Left lung (tissue), 10 donors: Measurements from ENCODE around the gene STXBP4. TPM values are rescaled to one million over a fixed set of nuclear protein-coding genes. Genes with fewer than 3 reads are reported as not detected.

Source experiments
- ATAC-seq: fragments of 200-7000 bp; cut with Tn5 transposase; one replicate; pipeline ENCODE4 v1.9.1; 2020; ENCODE audit warnings: moderate library complexity
- DNase-seq, 4 donors: peaks; one replicate each; pipeline ENCODE4 v3.0.0-alpha.2; 2013 to 2020
- H3K27ac ChIP-seq, 2 donors: fragments of 200-600 bp; sonication (generic) in 1 of 2; one replicate each; pipeline versions ENCODE4 v1.5.0 to v1.8.0; 2020 to 2021
- H3K27me3 ChIP-seq, 2 donors: fragments of 200-600 bp; sonication (generic) in 1 of 2; one replicate each; pipeline versions ENCODE4 v1.5.0 to v1.8.0; 2020 to 2021
- H3K36me3 ChIP-seq, 2 donors: fragments of 200-600 bp; sonication (generic) in 1 of 2; one replicate each; pipeline versions ENCODE4 v1.5.0 to v1.8.0; 2020 to 2021
- H3K4me1 ChIP-seq, 2 donors: fragments of 200-600 bp; one replicate each; pipeline ENCODE4 v1.8.0; 2021
- H3K4me3 ChIP-seq, 2 donors: fragments of 200-600 bp; sonication (generic) in 1 of 2; one replicate each; pipeline versions ENCODE4 v1.5.0 to v1.8.0; 2020 to 2021; ENCODE audit warnings: mild to moderate bottlenecking in 1 of 2
- H3K9me3 ChIP-seq, 2 donors: fragments of 200-600 bp; sonication (generic) in 1 of 2; one replicate each; pipeline versions ENCODE4 v1.5.0 to v1.8.0; 2020 to 2021
- intact Hi-C, 2 donors: fragments of 100-400 bp; cut with DNase I; formaldehyde crosslinking; loops; one replicate each; pipeline versions ENCODE4 v1.11.2 to v1.14.2; 2022
- polyA plus RNA-seq, 6 donors: library from polyadenylated mRNA; unstranded; fragments of 120-200 nt; gene quantifications; one replicate each; pipeline ENCODE4 v1.2.1, GENCODE V29; 2013; ENCODE audit not compliant: insufficient read length in 6 of 6
- total RNA-seq, 2 donors: library from RNA; stranded (reverse); fragmentation: NEBNext Ultra II Directional; extraction: Animal tissue kit (Norgen Biotek cat#: 25700); gene quantifications; one replicate each; pipeline ENCODE4 v1.2.1, GENCODE V29; 2021
- TF ChIP-seq, protein P1 (sequence below), 2 donors: fragments of 200-600 bp; sonication (generic) in 1 of 2; IDR thresholded peaks; one replicate each; pipeline versions ENCODE4 v1.5.0 to v1.8.0; 2021; ENCODE audit warnings: antibody characterized with exemption in 2 of 2
- donor health status: DM: no; HTN: yes; CAD: no.
- donor health status: DM: no; HTN: no; CAD: no.

STXBP4 gene
- total and polyA plus RNA-seq, 8 donors = 12.7 to 22.0 (median 15.5) TPM

DNA sequence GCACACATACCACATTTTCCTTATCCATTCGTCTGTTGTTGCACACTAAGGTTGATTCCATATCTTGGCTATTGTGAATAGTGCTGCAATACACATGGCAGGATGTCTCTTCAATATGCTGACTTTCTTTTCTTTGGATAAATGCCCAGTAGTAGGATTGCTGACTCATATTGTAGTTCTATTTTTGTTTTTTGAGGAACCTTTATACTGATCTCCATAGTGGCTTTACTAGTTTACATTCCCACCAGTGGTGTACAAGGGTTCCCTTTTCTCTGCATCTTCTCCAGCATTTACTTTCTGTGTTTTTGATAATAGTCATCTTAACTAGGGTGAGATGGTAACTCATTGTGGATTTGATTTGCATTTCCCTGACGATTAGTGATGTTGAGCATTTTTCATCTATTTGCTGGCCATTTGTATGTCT, 118.1 kb downstream of the STXBP4 start:
- intact Hi-C loops = no loop called here
- DNase-seq = no peak
- TF ChIP-seq, protein P1, sequence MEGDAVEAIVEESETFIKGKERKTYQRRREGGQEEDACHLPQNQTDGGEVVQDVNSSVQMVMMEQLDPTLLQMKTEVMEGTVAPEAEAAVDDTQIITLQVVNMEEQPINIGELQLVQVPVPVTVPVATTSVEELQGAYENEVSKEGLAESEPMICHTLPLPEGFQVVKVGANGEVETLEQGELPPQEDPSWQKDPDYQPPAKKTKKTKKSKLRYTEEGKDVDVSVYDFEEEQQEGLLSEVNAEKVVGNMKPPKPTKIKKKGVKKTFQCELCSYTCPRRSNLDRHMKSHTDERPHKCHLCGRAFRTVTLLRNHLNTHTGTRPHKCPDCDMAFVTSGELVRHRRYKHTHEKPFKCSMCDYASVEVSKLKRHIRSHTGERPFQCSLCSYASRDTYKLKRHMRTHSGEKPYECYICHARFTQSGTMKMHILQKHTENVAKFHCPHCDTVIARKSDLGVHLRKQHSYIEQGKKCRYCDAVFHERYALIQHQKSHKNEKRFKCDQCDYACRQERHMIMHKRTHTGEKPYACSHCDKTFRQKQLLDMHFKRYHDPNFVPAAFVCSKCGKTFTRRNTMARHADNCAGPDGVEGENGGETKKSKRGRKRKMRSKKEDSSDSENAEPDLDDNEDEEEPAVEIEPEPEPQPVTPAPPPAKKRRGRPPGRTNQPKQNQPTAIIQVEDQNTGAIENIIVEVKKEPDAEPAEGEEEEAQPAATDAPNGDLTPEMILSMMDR (IDR thresholded peaks at IDR 0.05) = no peak
- no peaks in the 10 kb centered on the region for H3K9me3 ChIP-seq
- peak; percentile 56 for ATAC-seq
- no peaks in the 10 kb centered on the region for H3K4me1 ChIP-seq
- no peak overlapping the region for H3K27ac ChIP-seq
- H3K36me3 ChIP-seq = peaks cover 0 to under 1% of the 10 kb centered on the region in 2 donors
- no peak overlapping the region for H3K4me3 ChIP-seq
- H3K27me3 ChIP-seq = no peaks in the 10 kb centered on the region

DNA sequence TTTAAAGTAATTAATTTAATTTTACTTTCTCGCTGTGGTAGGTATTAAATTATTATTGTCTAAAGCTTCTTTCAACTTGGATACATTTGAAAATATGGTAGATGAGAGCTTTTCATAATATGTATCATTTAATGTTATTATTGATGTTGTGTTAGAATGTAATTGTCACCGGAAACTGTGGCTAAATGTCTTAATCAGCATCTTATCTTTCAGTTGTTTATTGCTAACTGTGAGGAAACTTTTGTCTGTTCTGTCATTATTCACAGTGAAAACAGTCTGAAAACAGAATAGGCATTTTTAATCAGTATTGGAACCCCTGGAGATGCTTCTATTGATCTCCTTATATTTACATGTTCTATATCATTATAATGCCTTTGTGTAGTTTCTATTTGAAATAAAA, 120.7 kb downstream of the STXBP4 start:
- Histone ChIP-seq H3K9me3 (no peaks in the 10 kb centered on the region), H3K4me3 (no peak overlapping the region), H3K27ac (no peak overlapping the region), H3K4me1 (no peaks in the 10 kb centered on the region), H3K36me3 (no peaks in the 10 kb centered on the region), H3K27me3 (no peaks in the 10 kb centered on the region)
- intact Hi-C loops = no loop called here
- ATAC-seq = no peak
- TF ChIP-seq, protein P1 (IDR thresholded peaks at IDR 0.05) = no peak
- no peak for DNase-seq

GRCh38 chr17:55090079-55090492, 121.5 kb downstream of the STXBP4 start:
- H3K36me3 ChIP-seq = no peaks in the 10 kb centered on the region
- H3K4me1 ChIP-seq = no peaks in the 10 kb centered on the region
- H3K27ac ChIP-seq = no peak overlapping the region
- no peaks in the 10 kb centered on the region for H3K9me3 ChIP-seq
- TF ChIP-seq, protein P1 (IDR thresholded peaks at IDR 0.05) = no peak
- intact Hi-C loops = no loop called here
- no peak overlapping the region for H3K4me3 ChIP-seq
- no peaks in the 10 kb centered on the region for H3K27me3 ChIP-seq
- ATAC-seq = peak; percentile 80
- no peak for DNase-seq

- no peaks in the 10 kb centered on the region for H3K27me3 ChIP-seq
- no peaks in the 10 kb centered on the region for H3K9me3 ChIP-seq
- no peaks in the 10 kb centered on the region for H3K36me3 ChIP-seq
- no peak for ATAC-seq
- no peak for DNase-seq
- TF ChIP-seq, protein P1 (IDR thresholded peaks at IDR 0.05) = no peak
- H3K27ac ChIP-seq = no peak overlapping the region
- intact Hi-C loops = no loop called here
- no peak overlapping the region for H3K4me3 ChIP-seq
- H3K4me1 ChIP-seq = no peaks in the 10 kb centered on the region
Observed at GRCh38 chr17:55093353-55093752, 124.8 kb downstream of the STXBP4 start.

- no peak for DNase-seq
- TF ChIP-seq, protein P1 (IDR thresholded peaks at IDR 0.05) = no peak
- Histone ChIP-seq H3K27ac (no peak overlapping the region), H3K9me3 (peaks cover 0 to 4% of the 10 kb centered on the region in 2 donors), H3K4me1 (no peaks in the 10 kb centered on the region), H3K4me3 (no peak overlapping the region), H3K36me3 (peaks cover 0 to 5% of the 10 kb centered on the region in 2 donors), H3K27me3 (no peaks in the 10 kb centered on the region)
- ATAC-seq = no peak
- intact Hi-C loops = no loop called here
Observed at GRCh38 chr17:55098765-55099164, 130.2 kb downstream of the STXBP4 start.
